ENCODE data around the gene XPO5. TPM values are rescaled to one million over a fixed set of nuclear protein-coding genes. Genes with fewer than 3 reads are reported as not detected.

XPO5 gene
- total RNA-seq, 1 experiment from 2014 or later: 114 TPM

GRCh38 chr6:43614396-43614730 lies 38.5 kb upstream of the XPO5 start:
- Histone ChIP-seq H3K27me3 (ENCODE audit: insufficient read depth, low read length) (no peaks in the 10 kb centered on the region), H2AK5ac (ENCODE audit: insufficient read length, low read length) (no peak overlapping the region), H4K91ac (ENCODE audit: insufficient read length, low read depth, low read length) (no peak overlapping the region), H3K23ac (ENCODE audit: insufficient read length, low read depth, low read length) (no peak overlapping the region), H3K14ac (ENCODE audit: insufficient read depth, low read length) (no peak overlapping the region), H2BK12ac (ENCODE audit: insufficient read length, low read depth, low read length) (no peak overlapping the region), H3K56ac (ENCODE audit: insufficient read length, low read depth, low read length) (no peak overlapping the region), H3K18ac (ENCODE audit: insufficient read length, low read depth, low read length) (no peak overlapping the region), H3K4me1 (ENCODE audit: insufficient read depth, low read length) (no peaks in the 10 kb centered on the region), H4K20me1 (ENCODE audit: control insufficient read depth, insufficient read depth, insufficient read length) (no peaks in the 10 kb centered on the region), H3K23me2 (ENCODE audit: insufficient read length, low read depth, low read length, poor library complexity, severe bottlenecking) (no peaks in the 10 kb centered on the region), H2BK5ac (ENCODE audit: insufficient read length, low read length) (no peak overlapping the region), H4K5ac (ENCODE audit: insufficient read length, low read depth, low read length) (no peak overlapping the region), H3K9me3 (ENCODE audit: control insufficient read depth, low read depth, low read length) (no peaks in the 10 kb centered on the region), H3K4ac (ENCODE audit: low read depth, low read length) (no peak overlapping the region), H2AFZ (ENCODE audit: low read length) (no peak overlapping the region), H3T11ph (ENCODE audit: low read length) (no peak overlapping the region), H3K79me1 (ENCODE audit: insufficient read depth, low read depth, low read length, poor library complexity, severe bottlenecking) (no peaks in the 10 kb centered on the region), H3K4me2 (ENCODE audit: insufficient read depth, insufficient read length, low read length) (no peak overlapping the region), H2BK120ac (ENCODE audit: low read depth, low read length, poor library complexity, severe bottlenecking) (no peak overlapping the region), H3K27ac (ENCODE audit: insufficient read length, low read depth, low read length) (no peak overlapping the region), H3K79me2 (ENCODE audit: insufficient read depth, low read length) (no peaks in the 10 kb centered on the region), H4K8ac (replicated peaks; ENCODE audit: insufficient read length, low read depth, low read length) (no peak overlapping the region), H2BK20ac (ENCODE audit: low read depth, low read length, poor library complexity, severe bottlenecking) (no peak overlapping the region), H3K9ac (ENCODE audit: extremely low read depth, insufficient read length, low read length) (no peak overlapping the region), H2BK15ac (ENCODE audit: low read depth, low read length) (no peak overlapping the region)
- Mint-ChIP-seq H3K9me3 (no peaks in the 10 kb centered on the region), H3K4me3 (no peak overlapping the region), H3K4me1 (no peaks in the 10 kb centered on the region), H3K27ac (no peak overlapping the region), H3K27me3 (ENCODE audit: low read depth) (no peaks in the 10 kb centered on the region), H3K36me3 (ENCODE audit: insufficient read depth in 1 of 3, low read depth in 3 of 3) (peaks cover 0 to 43% (median 19%) of the 10 kb centered on the region in 3 experiments; a peak in 4 of 7 replicates)
- TF ChIP-seq, protein P1, sequence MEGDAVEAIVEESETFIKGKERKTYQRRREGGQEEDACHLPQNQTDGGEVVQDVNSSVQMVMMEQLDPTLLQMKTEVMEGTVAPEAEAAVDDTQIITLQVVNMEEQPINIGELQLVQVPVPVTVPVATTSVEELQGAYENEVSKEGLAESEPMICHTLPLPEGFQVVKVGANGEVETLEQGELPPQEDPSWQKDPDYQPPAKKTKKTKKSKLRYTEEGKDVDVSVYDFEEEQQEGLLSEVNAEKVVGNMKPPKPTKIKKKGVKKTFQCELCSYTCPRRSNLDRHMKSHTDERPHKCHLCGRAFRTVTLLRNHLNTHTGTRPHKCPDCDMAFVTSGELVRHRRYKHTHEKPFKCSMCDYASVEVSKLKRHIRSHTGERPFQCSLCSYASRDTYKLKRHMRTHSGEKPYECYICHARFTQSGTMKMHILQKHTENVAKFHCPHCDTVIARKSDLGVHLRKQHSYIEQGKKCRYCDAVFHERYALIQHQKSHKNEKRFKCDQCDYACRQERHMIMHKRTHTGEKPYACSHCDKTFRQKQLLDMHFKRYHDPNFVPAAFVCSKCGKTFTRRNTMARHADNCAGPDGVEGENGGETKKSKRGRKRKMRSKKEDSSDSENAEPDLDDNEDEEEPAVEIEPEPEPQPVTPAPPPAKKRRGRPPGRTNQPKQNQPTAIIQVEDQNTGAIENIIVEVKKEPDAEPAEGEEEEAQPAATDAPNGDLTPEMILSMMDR (conservative IDR thresholded peaks at IDR 0.05): no peak
- WGBS (ENCODE audit: extremely low coverage, insufficient read length, low lambda C conversion rate): no CpG with 5 or more reads among the region's 3 CpGs
- DNase-seq: no peak
